Measurements from ENCODE around the gene VN1R5. TPM values are rescaled to one million over a fixed set of nuclear protein-coding genes. Genes with fewer than 3 reads are reported as not detected.

The VN1R5 gene
- total and polyA plus RNA-seq, 2 of the 13 experiments (the other 11 are each of a cell fraction or from before 2014, with no cell fraction given): not detected

DNA sequence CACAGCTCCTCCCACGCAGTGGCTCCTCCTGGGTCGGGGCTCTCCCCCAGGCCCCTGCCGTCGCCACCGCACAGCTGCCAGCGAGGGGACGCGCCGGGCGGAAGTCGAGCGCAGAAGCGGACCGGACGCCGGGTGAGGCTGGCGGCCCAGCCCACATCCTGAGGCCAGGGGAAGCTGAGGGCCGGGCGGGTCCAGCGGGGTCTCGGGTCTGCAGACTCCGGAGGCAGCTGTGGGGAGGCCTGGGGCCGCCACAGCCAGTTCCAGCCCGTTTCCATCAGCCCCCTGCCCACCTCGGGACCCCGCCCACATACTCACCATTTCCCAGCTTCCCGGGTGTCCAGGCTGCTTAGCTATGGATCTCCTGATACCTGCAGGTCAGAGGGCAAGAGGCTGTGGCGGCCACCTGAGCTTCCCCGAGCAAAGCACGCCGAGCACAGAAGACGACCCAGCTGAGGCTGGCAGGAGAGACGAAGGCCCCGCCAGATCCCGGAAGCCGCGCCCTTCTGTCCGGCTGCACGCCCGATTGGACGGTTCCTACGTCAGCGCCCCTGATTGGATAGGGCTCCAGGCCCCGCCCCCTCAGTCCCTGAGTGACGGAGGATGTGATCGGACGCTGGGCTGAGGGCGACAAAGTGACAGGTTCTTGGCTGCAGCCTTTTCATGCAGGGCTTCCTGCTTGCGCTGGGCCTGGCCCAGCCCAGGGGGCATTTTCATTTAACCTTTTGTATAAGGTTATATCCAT, 45.3 kb upstream of the VN1R5 start (continued):
- TF ChIP-seq, protein P1, sequence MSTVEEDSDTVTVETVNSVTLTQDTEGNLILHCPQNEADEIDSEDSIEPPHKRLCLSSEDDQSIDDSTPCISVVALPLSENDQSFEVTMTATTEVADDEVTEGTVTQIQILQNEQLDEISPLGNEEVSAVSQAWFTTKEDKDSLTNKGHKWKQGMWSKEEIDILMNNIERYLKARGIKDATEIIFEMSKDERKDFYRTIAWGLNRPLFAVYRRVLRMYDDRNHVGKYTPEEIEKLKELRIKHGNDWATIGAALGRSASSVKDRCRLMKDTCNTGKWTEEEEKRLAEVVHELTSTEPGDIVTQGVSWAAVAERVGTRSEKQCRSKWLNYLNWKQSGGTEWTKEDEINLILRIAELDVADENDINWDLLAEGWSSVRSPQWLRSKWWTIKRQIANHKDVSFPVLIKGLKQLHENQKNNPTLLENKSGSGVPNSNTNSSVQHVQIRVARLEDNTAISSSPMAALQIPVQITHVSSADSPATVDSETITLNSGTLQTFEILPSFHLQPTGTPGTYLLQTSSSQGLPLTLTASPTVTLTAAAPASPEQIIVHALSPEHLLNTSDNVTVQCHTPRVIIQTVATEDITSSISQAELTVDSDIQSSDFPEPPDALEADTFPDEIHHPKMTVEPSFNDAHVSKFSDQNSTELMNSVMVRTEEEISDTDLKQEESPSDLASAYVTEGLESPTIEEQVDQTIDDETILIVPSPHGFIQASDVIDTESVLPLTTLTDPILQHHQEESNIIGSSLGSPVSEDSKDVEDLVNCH (CRISPR knock-in tag; IDR thresholded peaks at IDR 0.05): no peak
- TF ChIP-seq ZFP36L1 (CRISPR knock-in tag; IDR thresholded peaks at IDR 0.05) (no peak), SSRP1 (CRISPR knock-in tag; IDR thresholded peaks at IDR 0.05) (no peak), ZNF781 (CRISPR knock-in tag; IDR thresholded peaks at IDR 0.05; ENCODE audit: borderline replicate concordance, not compliant biosample characterization) (no peak), POLR2G (IDR thresholded peaks at IDR 0.05; ENCODE audit: low read depth, low read length) (peak; percentile 88), ZBTB20 (CRISPR knock-in tag; IDR thresholded peaks at IDR 0.05; ENCODE audit: borderline replicate concordance, low read depth) (no peak), HNRNPLL (IDR thresholded peaks at IDR 0.05; ENCODE audit: low read depth, low read length, poor library complexity, severe bottlenecking) (peak; percentile 74), ISL2 (CRISPR knock-in tag; IDR thresholded peaks at IDR 0.05) (no peak), ZNF644 (CRISPR knock-in tag; IDR thresholded peaks at IDR 0.05; ENCODE audit: low read depth) (no peak), RAD51 (IDR thresholded peaks at IDR 0.05; ENCODE audit: borderline replicate concordance) (no peak), ZBTB42 (CRISPR knock-in tag; IDR thresholded peaks at IDR 0.05) (no peak), TOPORS (CRISPR knock-in tag; IDR thresholded peaks at IDR 0.05) (no peak; the same call in 1 of the 2 replicates), MYNN (CRISPR knock-in tag; IDR thresholded peaks at IDR 0.05; ENCODE audit: low read depth) (no peak), SIN3B (IDR thresholded peaks at IDR 0.05; ENCODE audit: low read length) (peak; percentile 87; the same call in 1 of the 2 replicates), MED8 (CRISPR knock-in tag; IDR thresholded peaks at IDR 0.05; ENCODE audit: insufficient replicate concordance) (peak; percentile 54), SP140L (CRISPR knock-in tag; IDR thresholded peaks at IDR 0.05; ENCODE audit: borderline replicate concordance) (no peak), FIP1L1 (IDR thresholded peaks at IDR 0.05; ENCODE audit: borderline replicate concordance, insufficient read depth, low read depth, low read length) (no peak), PLRG1 (conservative IDR thresholded peaks at IDR 0.05) (no peak), YEATS4 (CRISPR knock-in tag; IDR thresholded peaks at IDR 0.05; ENCODE audit: borderline replicate concordance) (no peak), ZSCAN25 (CRISPR knock-in tag; IDR thresholded peaks at IDR 0.05) (no peak)
- TF ChIP-seq, protein P2, sequence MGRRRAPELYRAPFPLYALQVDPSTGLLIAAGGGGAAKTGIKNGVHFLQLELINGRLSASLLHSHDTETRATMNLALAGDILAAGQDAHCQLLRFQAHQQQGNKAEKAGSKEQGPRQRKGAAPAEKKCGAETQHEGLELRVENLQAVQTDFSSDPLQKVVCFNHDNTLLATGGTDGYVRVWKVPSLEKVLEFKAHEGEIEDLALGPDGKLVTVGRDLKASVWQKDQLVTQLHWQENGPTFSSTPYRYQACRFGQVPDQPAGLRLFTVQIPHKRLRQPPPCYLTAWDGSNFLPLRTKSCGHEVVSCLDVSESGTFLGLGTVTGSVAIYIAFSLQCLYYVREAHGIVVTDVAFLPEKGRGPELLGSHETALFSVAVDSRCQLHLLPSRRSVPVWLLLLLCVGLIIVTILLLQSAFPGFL (CRISPR knock-in tag; IDR thresholded peaks at IDR 0.05): no peak
- TF ChIP-seq, protein P3, sequence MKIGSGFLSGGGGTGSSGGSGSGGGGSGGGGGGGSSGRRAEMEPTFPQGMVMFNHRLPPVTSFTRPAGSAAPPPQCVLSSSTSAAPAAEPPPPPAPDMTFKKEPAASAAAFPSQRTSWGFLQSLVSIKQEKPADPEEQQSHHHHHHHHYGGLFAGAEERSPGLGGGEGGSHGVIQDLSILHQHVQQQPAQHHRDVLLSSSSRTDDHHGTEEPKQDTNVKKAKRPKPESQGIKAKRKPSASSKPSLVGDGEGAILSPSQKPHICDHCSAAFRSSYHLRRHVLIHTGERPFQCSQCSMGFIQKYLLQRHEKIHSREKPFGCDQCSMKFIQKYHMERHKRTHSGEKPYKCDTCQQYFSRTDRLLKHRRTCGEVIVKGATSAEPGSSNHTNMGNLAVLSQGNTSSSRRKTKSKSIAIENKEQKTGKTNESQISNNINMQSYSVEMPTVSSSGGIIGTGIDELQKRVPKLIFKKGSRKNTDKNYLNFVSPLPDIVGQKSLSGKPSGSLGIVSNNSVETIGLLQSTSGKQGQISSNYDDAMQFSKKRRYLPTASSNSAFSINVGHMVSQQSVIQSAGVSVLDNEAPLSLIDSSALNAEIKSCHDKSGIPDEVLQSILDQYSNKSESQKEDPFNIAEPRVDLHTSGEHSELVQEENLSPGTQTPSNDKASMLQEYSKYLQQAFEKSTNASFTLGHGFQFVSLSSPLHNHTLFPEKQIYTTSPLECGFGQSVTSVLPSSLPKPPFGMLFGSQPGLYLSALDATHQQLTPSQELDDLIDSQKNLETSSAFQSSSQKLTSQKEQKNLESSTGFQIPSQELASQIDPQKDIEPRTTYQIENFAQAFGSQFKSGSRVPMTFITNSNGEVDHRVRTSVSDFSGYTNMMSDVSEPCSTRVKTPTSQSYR (CRISPR knock-in tag; IDR thresholded peaks at IDR 0.05; ENCODE audit: borderline replicate concordance): no peak
- TF ChIP-seq, protein P4, sequence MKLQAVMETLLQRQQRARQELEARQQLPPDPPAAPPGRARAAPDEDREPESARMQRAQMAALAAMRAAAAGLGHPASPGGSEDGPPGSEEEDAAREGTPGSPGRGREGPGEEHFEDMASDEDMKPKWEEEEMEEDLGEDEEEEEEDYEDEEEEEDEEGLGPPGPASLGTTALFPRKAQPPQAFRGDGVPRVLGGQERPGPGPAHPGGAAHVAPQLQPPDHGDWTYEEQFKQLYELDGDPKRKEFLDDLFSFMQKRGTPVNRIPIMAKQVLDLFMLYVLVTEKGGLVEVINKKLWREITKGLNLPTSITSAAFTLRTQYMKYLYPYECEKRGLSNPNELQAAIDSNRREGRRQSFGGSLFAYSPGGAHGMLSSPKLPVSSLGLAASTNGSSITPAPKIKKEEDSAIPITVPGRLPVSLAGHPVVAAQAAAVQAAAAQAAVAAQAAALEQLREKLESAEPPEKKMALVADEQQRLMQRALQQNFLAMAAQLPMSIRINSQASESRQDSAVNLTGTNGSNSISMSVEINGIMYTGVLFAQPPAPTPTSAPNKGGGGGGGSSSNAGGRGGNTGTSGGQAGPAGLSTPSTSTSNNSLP (IDR thresholded peaks at IDR 0.05; ENCODE audit: low read depth, low read length): 0 out of 2 replicates have a peak, but pooled peaks have one; percentile 16
